HepG2 (cell line): ENCODE measurements around the gene SLC26A9. TPM values are rescaled to one million over a fixed set of nuclear protein-coding genes. Genes with fewer than 3 reads are reported as not detected.
"Not testable (repeated sequence)": the region's sequence is repeated elsewhere in the genome, so short reads cannot be mapped to it uniquely, and the experiment has no call there.

Source experiments
- ATAC-seq: fragments of 200-7000 bp; cut with Tn5 transposase; 3 replicates; pipeline ENCODE4 v1.9.1; 2020; ENCODE audit warnings: mild to moderate bottlenecking, moderate library complexity
- BruUV-seq: library from RNA; stranded (reverse); fragments of 400-500 nt; replicated peaks from 2 replicates; lab custom pipeline; 2021; lab: Mats Ljungman, UMichigan
- CTCF ChIA-PET: fragments of 300-600 bp; formaldehyde crosslinking; extraction: SDS; loops from one replicate; lab custom pipeline; 2021; ENCODE audit warnings: low total read pairs, inconsistent platforms, low intra/inter-chr PET ratio; lab: Yijun Ruan, JAX
- POLR2A ChIA-PET: fragments of 350-600 bp; sonication (Branson Sonifier 250); formaldehyde crosslinking; loops from one replicate; lab custom pipeline; 2020; ENCODE audit warnings: antibody characterized with exemption, inconsistent platforms; lab: Yijun Ruan, JAX
- DNase-seq: peaks from one replicate; pipeline ENCODE4 v3.0.0-alpha.2; 2015; ENCODE audit warnings: low spot score
- FAIRE-seq: peaks from 3 replicates; lab custom pipeline; 2011; peaks lifted over from hg19 to GRCh38; lab: Jason Lieb, UNC
- H2AFZ ChIP-seq: one replicate; pipeline ENCODE4 v1.6.1; 2011; ENCODE audit warnings: low read length, inconsistent platforms
- H3K27ac ChIP-seq: fragments of 300-600 bp; 3 replicates; pipeline ENCODE4 v1.8.0; 2011; ENCODE audit warnings: mixed run types, mild to moderate bottlenecking, mixed read lengths, low read length, inconsistent platforms; ENCODE audit not compliant: insufficient read depth; ENCODE audit errors: extremely low read length
- H3K27me3 ChIP-seq, 2 experiments: fragments of 200-600 bp in 1 of 2; 2 replicates in 1 of 2; 3 replicates in 1 of 2; pipeline versions ENCODE4 v1.6.0 to v1.8.0; 2011; ENCODE audit warnings: low read length in 2 of 2, mild to moderate bottlenecking in 2 of 2, moderate library complexity in 2 of 2, inconsistent platforms in 1 of 2; ENCODE audit not compliant: insufficient read depth in 2 of 2, control insufficient read depth in 1 of 2
- H3K36me3 ChIP-seq, 2 experiments: fragments of 200-600 bp in 1 of 2; replicated peaks in 1 of 2; 2 replicates in 1 of 2; 3 replicates in 1 of 2; pipeline versions ENCODE4 v1.5.1 to v1.8.0; 2011; ENCODE audit warnings: low read length in 2 of 2, inconsistent platforms in 1 of 2; ENCODE audit not compliant: insufficient read depth in 2 of 2, control insufficient read depth in 1 of 2
- H3K4me1 ChIP-seq: 2 replicates; pipeline ENCODE4 v1.5.1; 2012; ENCODE audit warnings: low read length, inconsistent platforms; ENCODE audit not compliant: insufficient read depth
- H3K4me2 ChIP-seq: 2 replicates; pipeline ENCODE4 v1.6.0; 2011; ENCODE audit warnings: low read depth, low read length, inconsistent platforms
- H3K4me3 ChIP-seq, 3 experiments: fragments of 200-600 bp in 1 of 3; sonication (generic), shearing (Covaris generic) in 1 of 3; replicated peaks in 1 of 3; 2 replicates each; pipeline ENCODE4 v1.5.1; 2011 to 2016; ENCODE audit warnings: low read length in 3 of 3, inconsistent platforms in 2 of 3, low read depth in 2 of 3, mild to moderate bottlenecking in 2 of 3, control low read depth in 1 of 3, mixed read lengths in 1 of 3; ENCODE audit not compliant: insufficient read depth in 1 of 3
- H3K79me2 ChIP-seq: one replicate; pipeline ENCODE4 v1.6.1; 2011; ENCODE audit warnings: low read length, inconsistent platforms; ENCODE audit not compliant: insufficient read depth
- H3K9ac ChIP-seq: 2 replicates; pipeline ENCODE4 v1.6.0; 2011; ENCODE audit warnings: mild to moderate bottlenecking, low read depth, low read length, inconsistent platforms; ENCODE audit not compliant: insufficient read depth
- H3K9me3 ChIP-seq: 2 replicates; pipeline ENCODE4 v1.5.1; 2012; ENCODE audit warnings: mild to moderate bottlenecking, low read length
- H4K20me1 ChIP-seq: 2 replicates; pipeline ENCODE4 v1.6.0; 2011; ENCODE audit warnings: inconsistent platforms, mild to moderate bottlenecking, low read length, moderate library complexity; ENCODE audit not compliant: insufficient read depth
- HOXA3 ChIP-seq: sonication (generic); formaldehyde crosslinking; IDR thresholded peaks from 2 replicates; pipeline ENCODE4 v1.5.0; 2020; ENCODE audit warnings: missing genetic modification reagents
- KDM6A ChIP-seq: IDR thresholded peaks from 2 replicates; pipeline ENCODE4 v1.6.1; 2016; ENCODE audit warnings: low read depth
- PRPF4 ChIP-seq: fragments of 200-400 bp; formaldehyde crosslinking; IDR thresholded peaks from 2 replicates; pipeline ENCODE4 v1.6.1; 2016; ENCODE audit warnings: low read length, low read depth; ENCODE audit not compliant: poor library complexity, severe bottlenecking
- RAD21 ChIP-seq: fragments of 450-650 bp; formaldehyde crosslinking; IDR thresholded peaks from 2 replicates; pipeline ENCODE4 v1.5.0; 2020; ENCODE audit warnings: mild to moderate bottlenecking
- SMAD3 ChIP-seq: sonication (generic); formaldehyde crosslinking; IDR thresholded peaks from 2 replicates; pipeline ENCODE4 v1.4.0; 2020; ENCODE audit warnings: missing genetic modification reagents
- SMC3 ChIP-seq: IDR thresholded peaks from 2 replicates; pipeline ENCODE4 v1.6.1; 2011; ENCODE audit warnings: low read length, improper control_type of control experiment
- STAG1 ChIP-seq: sonication (generic); formaldehyde crosslinking; IDR thresholded peaks from 2 replicates; pipeline ENCODE4 v1.4.0; 2020; ENCODE audit warnings: missing genetic modification reagents
- ZBTB8A ChIP-seq: sonication (generic); formaldehyde crosslinking; IDR thresholded peaks from 2 replicates; pipeline ENCODE4 v1.4.0; 2020; ENCODE audit warnings: mild to moderate bottlenecking, low read depth, missing genetic modification reagents, borderline replicate concordance
- ZNF136 ChIP-seq: sonication (generic); formaldehyde crosslinking; IDR thresholded peaks from 2 replicates; pipeline ENCODE4 v1.8.1; 2022; ENCODE audit warnings: low read depth, mild to moderate bottlenecking, moderate library complexity, missing genetic modification reagents
- ZNF180 ChIP-seq: sonication (generic); formaldehyde crosslinking; IDR thresholded peaks from 2 replicates; pipeline ENCODE4 v1.4.0; 2020; ENCODE audit warnings: low read depth, missing genetic modification reagents, borderline replicate concordance
- ZNF251 ChIP-seq: sonication (generic); formaldehyde crosslinking; IDR thresholded peaks from 2 replicates; pipeline ENCODE4 v1.9.0; 2021; ENCODE audit warnings: mild to moderate bottlenecking, missing genetic modification reagents
- ZNF30 ChIP-seq: sonication (generic); formaldehyde crosslinking; IDR thresholded peaks from 2 replicates; pipeline ENCODE4 v1.5.0; 2020; ENCODE audit warnings: mild to moderate bottlenecking, missing genetic modification reagents
- ZNF343 ChIP-seq: sonication (generic); formaldehyde crosslinking; IDR thresholded peaks from 2 replicates; pipeline ENCODE4 v1.4.0; 2020; ENCODE audit warnings: mild to moderate bottlenecking, missing genetic modification reagents
- ZNF367 ChIP-seq: sonication (generic); formaldehyde crosslinking; IDR thresholded peaks from 2 replicates; pipeline ENCODE4 v1.4.0; 2020; ENCODE audit warnings: missing genetic modification reagents, borderline replicate concordance
- ZNF510 ChIP-seq: sonication (generic); formaldehyde crosslinking; IDR thresholded peaks from 2 replicates; pipeline ENCODE4 v1.4.0; 2020; ENCODE audit warnings: low read depth, mild to moderate bottlenecking, missing genetic modification reagents
- ZNF772 ChIP-seq: sonication (generic); formaldehyde crosslinking; IDR thresholded peaks from 2 replicates; pipeline ENCODE4 v1.5.0; 2020; ENCODE audit warnings: mild to moderate bottlenecking, missing genetic modification reagents
- ZSCAN31 ChIP-seq: sonication (generic); formaldehyde crosslinking; IDR thresholded peaks from 2 replicates; pipeline ENCODE4 v1.5.0; 2020; ENCODE audit warnings: low read depth, mild to moderate bottlenecking, missing genetic modification reagents
- WGBS: methylation state at CpG from one replicate; pipeline ENCODE4 v1.1.6; 2017; ENCODE audit warnings: low lambda C conversion rate; 5-methylcytosine and 5-hydroxymethylcytosine counted together
- in situ Hi-C: cut with HindIII; loops from 2 replicates; pipeline ENCODE4 v1.10.0; 2017; ENCODE audit warnings: low pct_unique_long_range_greater_than_20kb; ENCODE audit not compliant: extremely low pct_ligation_motif_present
- intact Hi-C: fragments of 100-400 bp; cut with micrococcal nuclease; formaldehyde crosslinking; loops from one replicate; pipeline ENCODE4 v1.10.0; 2022; ENCODE audit not compliant: unreplicated experiment
- polyA plus RNA-seq, 8 experiments: library from polyadenylated mRNA; depleted of rRNA in 3 of 8; stranded (reverse) in 7 of 8; unstranded in 1 of 8; fragments of >200 nt; fragmentation: Illumina TruSeq in 4 of 8; extraction: Trizol in 4 of 8; gene quantifications; 2 replicates each; pipeline versions ENCODE4 v1.2.1 to v1.2.3, GENCODE V29; 2011 to 2016; ENCODE audit warnings: low read depth in 4 of 8, missing spikeins in 1 of 8, mixed read lengths in 1 of 8; ENCODE audit not compliant: insufficient read depth in 1 of 8
- total RNA-seq, 5 experiments: library from RNA; depleted of rRNA; stranded (reverse); fragments of >200 nt; fragmentation: Illumina TruSeq; extraction: Trizol; gene quantifications; 2 replicates each; pipeline ENCODE4 v1.2.3, GENCODE V29; 2016; ENCODE audit warnings: low read depth in 1 of 5
- TF ChIP-seq, protein P1 (sequence below): sonication (generic); formaldehyde crosslinking; IDR thresholded peaks from 2 replicates; pipeline ENCODE4 v1.5.0; 2020; ENCODE audit warnings: mild to moderate bottlenecking, missing genetic modification reagents, moderate library complexity

Gene SLC26A9
- total and polyA plus RNA-seq, 2 of the 13 experiments (the other 11 are each of a cell fraction or from before 2014, with no cell fraction given) = 0.11 to 0.15 TPM

DNA sequence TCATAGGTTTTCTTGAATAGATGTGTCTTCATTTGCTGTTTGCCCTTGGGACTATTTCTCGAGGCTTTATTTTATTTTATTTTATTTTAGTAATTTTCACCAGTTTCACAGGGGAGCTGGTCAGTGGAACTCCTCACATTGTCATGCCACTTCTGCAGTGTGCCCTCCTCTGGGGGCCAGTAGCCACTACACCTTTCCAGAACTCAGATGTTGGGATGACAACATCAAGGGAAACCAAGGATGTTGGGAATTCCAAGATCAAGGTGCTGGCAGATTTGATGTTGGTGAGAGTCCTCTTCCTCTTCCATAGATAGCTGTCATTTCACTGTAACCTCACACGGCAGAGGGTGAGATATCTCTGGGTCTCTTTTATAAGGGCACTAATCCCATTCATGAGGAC, 35.5 kb downstream of the SLC26A9 start:
- no peak overlapping the region for H3K9ac ChIP-seq
- BruUV-seq = no TSS peak
- FAIRE-seq = peak; percentile 4
- H2AFZ ChIP-seq = no peak overlapping the region
- H4K20me1 ChIP-seq = no peaks in the 10 kb centered on the region
- WGBS = 1% methylated on average over 2 of the region's 2 CpGs
- no peaks in the 10 kb centered on the region for H3K4me1 ChIP-seq
- no peak for TF ChIP-seq ZNF251 (CRISPR knock-in tag)
- TF ChIP-seq ZBTB8A (CRISPR knock-in tag) = no peak
- no peak for TF ChIP-seq ZNF136 (CRISPR knock-in tag)
- no peak for TF ChIP-seq ZNF180 (CRISPR knock-in tag)
- no peak for TF ChIP-seq PRPF4
- no peak for TF ChIP-seq KDM6A
- no peak for TF ChIP-seq ZNF772 (CRISPR knock-in tag)
- TF ChIP-seq ZNF367 (CRISPR knock-in tag) = no peak
- TF ChIP-seq SMC3 = peak; percentile 83
- no peak for TF ChIP-seq SMAD3 (CRISPR knock-in tag)
- no peak for TF ChIP-seq ZNF510 (CRISPR knock-in tag)
- no peak for TF ChIP-seq ZSCAN31 (CRISPR knock-in tag)
- TF ChIP-seq, protein P1, sequence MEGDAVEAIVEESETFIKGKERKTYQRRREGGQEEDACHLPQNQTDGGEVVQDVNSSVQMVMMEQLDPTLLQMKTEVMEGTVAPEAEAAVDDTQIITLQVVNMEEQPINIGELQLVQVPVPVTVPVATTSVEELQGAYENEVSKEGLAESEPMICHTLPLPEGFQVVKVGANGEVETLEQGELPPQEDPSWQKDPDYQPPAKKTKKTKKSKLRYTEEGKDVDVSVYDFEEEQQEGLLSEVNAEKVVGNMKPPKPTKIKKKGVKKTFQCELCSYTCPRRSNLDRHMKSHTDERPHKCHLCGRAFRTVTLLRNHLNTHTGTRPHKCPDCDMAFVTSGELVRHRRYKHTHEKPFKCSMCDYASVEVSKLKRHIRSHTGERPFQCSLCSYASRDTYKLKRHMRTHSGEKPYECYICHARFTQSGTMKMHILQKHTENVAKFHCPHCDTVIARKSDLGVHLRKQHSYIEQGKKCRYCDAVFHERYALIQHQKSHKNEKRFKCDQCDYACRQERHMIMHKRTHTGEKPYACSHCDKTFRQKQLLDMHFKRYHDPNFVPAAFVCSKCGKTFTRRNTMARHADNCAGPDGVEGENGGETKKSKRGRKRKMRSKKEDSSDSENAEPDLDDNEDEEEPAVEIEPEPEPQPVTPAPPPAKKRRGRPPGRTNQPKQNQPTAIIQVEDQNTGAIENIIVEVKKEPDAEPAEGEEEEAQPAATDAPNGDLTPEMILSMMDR (CRISPR knock-in tag) = peak; percentile 63
- 0 out of 2 replicates have a peak, but pooled peaks have one; percentile 39 for TF ChIP-seq RAD21 (CRISPR knock-in tag)
- TF ChIP-seq STAG1 (CRISPR knock-in tag) = peak; percentile 55
- no peak for TF ChIP-seq HOXA3 (CRISPR knock-in tag)
- no peak for TF ChIP-seq ZNF30 (CRISPR knock-in tag)
- TF ChIP-seq ZNF343 (CRISPR knock-in tag) = no peak
- no peak for DNase-seq
- no peaks in the 10 kb centered on the region for H3K36me3 ChIP-seq
- H3K4me2 ChIP-seq = no peak overlapping the region
- peak; percentile 79 for ATAC-seq
- H3K79me2 ChIP-seq = no peaks in the 10 kb centered on the region
- ChIA-PET POLR2A (no interaction called here), CTCF (interaction anchor here (0.7 to 2.2 kb wide), 3 partner anchors 113 to 249 kb away, joined by 3 to 37 read pairs (median 4); no protein-coding TSS in a partner anchor)
- H3K9me3 ChIP-seq = no peaks in the 10 kb centered on the region
- intact Hi-C loops (loop anchor here (1.0 kb wide), 1 partner anchor 116 kb away; no protein-coding TSS in a partner anchor), in situ Hi-C loops (no loop called here)
- no peaks in the 10 kb centered on the region for H3K27me3 ChIP-seq
- H3K27ac ChIP-seq = no peak overlapping the region
- no peak overlapping the region for H3K4me3 ChIP-seq

DNA sequence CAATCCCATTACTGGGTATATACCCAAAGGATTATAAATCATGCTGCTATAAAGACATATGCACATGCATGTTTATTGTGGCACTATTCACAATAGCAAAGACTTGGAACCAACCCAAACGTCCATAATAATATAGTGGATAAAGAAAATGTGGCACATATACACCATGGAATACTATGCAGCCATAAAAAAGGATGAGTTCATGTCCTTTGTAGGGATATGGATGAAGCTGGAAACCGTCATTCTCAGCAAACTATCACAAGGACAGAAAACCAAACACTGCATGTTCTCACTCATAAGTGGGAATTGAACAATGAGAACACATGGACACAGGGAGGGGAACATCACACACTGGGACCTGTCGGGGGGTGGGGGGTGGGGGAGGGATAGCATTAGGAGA, 38.2 kb downstream of the SLC26A9 start:
- in situ Hi-C loops, CTCF ChIA-PET: not testable (repeated sequence)

More for the DNA sequence above, 38.2 kb downstream of the SLC26A9 start:
- ATAC-seq, FAIRE-seq, H3K9me3 ChIP-seq, H3K4me1 ChIP-seq, H3K79me2 ChIP-seq, intact Hi-C loops, H3K36me3 ChIP-seq, H3K27ac ChIP-seq, H3K9ac ChIP-seq, H2AFZ ChIP-seq, POLR2A ChIA-PET, DNase-seq, H3K4me3 ChIP-seq, H4K20me1 ChIP-seq, H3K4me2 ChIP-seq, BruUV-seq, H3K27me3 ChIP-seq: not testable (repeated sequence)
- WGBS = 5% methylated on average over 3 of the region's 3 CpGs
